HUES48 (cell line): ENCODE measurements around the gene TSPAN8.

Experiments used
- H3K27ac ChIP-seq: one replicate; pipeline ENCODE4 v1.7.0; 2013; ENCODE audit warnings: low read depth, low read length, inconsistent platforms
- H3K27me3 ChIP-seq: 2 replicates; pipeline ENCODE4 v1.6.1; 2013; ENCODE audit warnings: mild to moderate bottlenecking, low read length; ENCODE audit not compliant: control insufficient read depth, insufficient read depth
- H3K36me3 ChIP-seq: 2 replicates; pipeline ENCODE4 v1.6.1; 2013; ENCODE audit warnings: low read length; ENCODE audit not compliant: control insufficient read depth, insufficient read depth
- H3K4me1 ChIP-seq: 2 replicates; pipeline ENCODE4 v1.6.1; 2013; ENCODE audit warnings: mild to moderate bottlenecking, low read length; ENCODE audit not compliant: control insufficient read depth, insufficient read depth
- H3K4me3 ChIP-seq: 2 replicates; pipeline ENCODE4 v1.5.1; 2013; ENCODE audit warnings: mild to moderate bottlenecking, low read depth, low read length
- H3K9ac ChIP-seq: 2 replicates; pipeline ENCODE4 v1.6.1; 2013; ENCODE audit warnings: mild to moderate bottlenecking, low read depth, low read length, moderate library complexity
- H3K9me3 ChIP-seq: 2 replicates; pipeline ENCODE4 v1.6.1; 2013; ENCODE audit warnings: low read length; ENCODE audit not compliant: control insufficient read depth, insufficient read depth

TSPAN8 gene

DNA sequence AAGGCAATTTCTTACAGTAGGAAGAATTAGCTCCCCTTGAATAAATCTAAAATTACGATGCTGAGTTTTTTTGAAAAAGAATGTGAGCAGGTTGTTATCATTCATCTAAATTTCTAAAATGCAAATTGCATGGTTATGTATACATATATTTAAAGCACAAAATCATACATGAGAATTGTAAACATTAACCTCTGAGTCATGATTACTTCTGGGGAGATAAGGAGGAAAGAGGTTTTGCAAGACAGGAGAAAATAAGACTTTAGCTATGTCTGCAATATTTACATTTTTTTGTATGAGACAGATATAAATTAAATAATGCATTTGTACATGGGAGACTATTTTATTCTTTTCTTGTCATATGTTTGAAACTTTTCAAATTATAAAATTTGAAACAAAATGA is 72.2 kb downstream of the TSPAN8 start:
- Histone ChIP-seq H3K27me3 (no peaks in the 10 kb centered on the region), H3K9me3 (no peaks in the 10 kb centered on the region), H3K4me3 (no peak overlapping the region), H3K36me3 (no peaks in the 10 kb centered on the region), H3K4me1 (no peaks in the 10 kb centered on the region), H3K9ac (no peak overlapping the region), H3K27ac (no peak overlapping the region)

DNA sequence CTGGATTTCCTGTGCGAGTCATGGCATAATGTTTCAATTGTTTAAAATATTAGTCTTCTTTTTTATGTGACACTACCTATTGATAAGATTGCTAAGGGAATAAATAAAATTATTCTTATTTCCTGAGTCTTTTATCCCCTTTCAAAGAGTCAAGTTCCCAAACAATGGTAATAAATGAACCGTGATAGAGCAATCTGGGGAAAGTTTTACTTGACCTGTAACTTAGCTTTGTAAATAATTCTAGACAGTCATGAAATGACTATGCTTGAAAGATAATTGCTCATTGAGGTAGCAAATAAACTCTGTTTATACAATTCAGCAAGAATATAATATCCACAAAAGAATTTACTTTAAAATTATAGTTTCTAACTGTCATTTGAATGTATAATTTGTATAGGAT is 82.1 kb downstream of the TSPAN8 start:
- no peaks in the 10 kb centered on the region for H3K4me1 ChIP-seq
- no peak overlapping the region for H3K27ac ChIP-seq
- no peak overlapping the region for H3K4me3 ChIP-seq
- no peaks in the 10 kb centered on the region for H3K27me3 ChIP-seq
- H3K36me3 ChIP-seq = no peaks in the 10 kb centered on the region
- H3K9ac ChIP-seq = no peak overlapping the region
- H3K9me3 ChIP-seq = 0 out of 2 replicates have a peak, but pooled peaks cover 7% of the 10 kb centered on the region
